Endothelial cell of umbilical vein (primary cell): ENCODE results near the gene UBE2E3. TPM values are rescaled to one million over a fixed set of nuclear protein-coding genes. Genes with fewer than 3 reads are reported as not detected.

Experiments
- BruUV-seq: library from RNA; stranded (reverse); fragments of 400-500 nt; replicated peaks from 2 replicates; lab custom pipeline; 2021; lab: Mats Ljungman, UMichigan
- CTCF ChIA-PET: fragments of 300-600, 350-600 bp; sonication (Branson Sonifier 250); formaldehyde crosslinking; loops from one replicate; lab custom pipeline; 2021; ENCODE audit warnings: antibody characterized with exemption, inconsistent platforms; lab: Charles Lee
- POLR2A ChIA-PET: fragments of 300-600, 350-600 bp; sonication (Branson Sonifier 250); formaldehyde crosslinking; loops from one replicate; lab custom pipeline; 2021; ENCODE audit warnings: antibody characterized with exemption, inconsistent platforms; lab: Charles Lee
- DNase-seq: peaks from one replicate; pipeline ENCODE4 v3.0.0-alpha.2; 2011; ENCODE audit warnings: low read depth, low spot score
- FAIRE-seq: peaks from 2 replicates; lab custom pipeline; 2011; peaks lifted over from hg19 to GRCh38; lab: Jason Lieb, UNC
- H2AFZ ChIP-seq: 2 replicates; pipeline ENCODE4 v1.6.0; 2012; ENCODE audit warnings: low read depth, low read length, control low read depth, inconsistent platforms
- H3K27ac ChIP-seq: 2 replicates; pipeline ENCODE4 v1.5.1; 2011; ENCODE audit warnings: low read depth, mild to moderate bottlenecking, control low read depth, low read length, moderate library complexity; ENCODE audit not compliant: insufficient read depth
- H3K27me3 ChIP-seq, 2 experiments: 2 replicates each; pipeline versions ENCODE4 v1.6.0 to v1.6.1; 2011; ENCODE audit warnings: low read length in 2 of 2, mixed read lengths in 1 of 2; ENCODE audit not compliant: control insufficient read depth in 2 of 2, insufficient read depth in 2 of 2
- H3K36me3 ChIP-seq, 2 experiments: 2 replicates in 1 of 2; 3 replicates in 1 of 2; pipeline ENCODE4 v1.5.1; 2011; ENCODE audit warnings: low read length in 2 of 2, mild to moderate bottlenecking in 1 of 2, moderate library complexity in 1 of 2; ENCODE audit not compliant: control insufficient read depth in 2 of 2, insufficient read depth in 2 of 2; ENCODE audit errors: extremely low read depth in 1 of 2
- H3K4me1 ChIP-seq: 3 replicates; pipeline ENCODE4 v1.5.1; 2011; ENCODE audit warnings: mild to moderate bottlenecking, low read length; ENCODE audit not compliant: control insufficient read depth, insufficient read depth; ENCODE audit errors: extremely low read depth
- H3K4me2 ChIP-seq: 2 replicates; pipeline ENCODE4 v1.6.1; 2011; ENCODE audit warnings: low read length, control low read depth, mixed read lengths; ENCODE audit not compliant: insufficient read depth
- H3K4me3 ChIP-seq, 3 experiments: fragments of 200-600 bp in 1 of 3; sonication (generic), shearing (Covaris generic) in 1 of 3; replicated peaks in 1 of 3; 2 replicates each; pipeline ENCODE4 v1.5.1; 2011 to 2016; ENCODE audit warnings: control low read depth in 3 of 3, low read length in 3 of 3, mild to moderate bottlenecking in 2 of 3, inconsistent platforms in 1 of 3, low read depth in 1 of 3, moderate library complexity in 1 of 3; ENCODE audit not compliant: insufficient read depth in 1 of 3
- H3K79me2 ChIP-seq: 2 replicates; pipeline ENCODE4 v1.6.0; 2012; ENCODE audit warnings: low read length, inconsistent platforms; ENCODE audit not compliant: control insufficient read depth, insufficient read depth
- H3K9ac ChIP-seq: replicated peaks from 2 replicates; pipeline ENCODE3; 2011; ENCODE audit warnings: low read length, control low read depth; ENCODE audit not compliant: insufficient read depth; ENCODE audit errors: extremely low read depth
- H3K9me1 ChIP-seq: replicated peaks from 3 replicates; pipeline ENCODE4 v1.6.0; 2011; ENCODE audit warnings: mild to moderate bottlenecking, low read length; ENCODE audit not compliant: control insufficient read depth, insufficient read depth; ENCODE audit errors: extremely low read depth
- H3K9me3 ChIP-seq: replicated peaks from 2 replicates; pipeline ENCODE4 v1.5.1; 2012; ENCODE audit warnings: low read length, inconsistent platforms; ENCODE audit not compliant: control insufficient read depth, insufficient read depth
- H4K20me1 ChIP-seq: replicated peaks from 2 replicates; pipeline ENCODE3; 2011; ENCODE audit warnings: mild to moderate bottlenecking, low read length; ENCODE audit not compliant: control insufficient read depth, insufficient read depth; ENCODE audit errors: extremely low read depth
- CTCF ChIP-seq, 2 donors: IDR thresholded peaks; 1 replicate in 1 of 2; 2 replicates in 1 of 2; pipeline ENCODE4 v1.5.1; 2011; ENCODE audit warnings: low read length in 2 of 2, mild to moderate bottlenecking in 2 of 2, moderate library complexity in 2 of 2, control low read depth in 1 of 2, inconsistent platforms in 1 of 2, low read depth in 1 of 2; ENCODE audit not compliant: insufficient read depth in 1 of 2; ENCODE audit errors: extremely low read depth in 1 of 2
- EZH2 ChIP-seq: IDR thresholded peaks from 2 replicates; pipeline ENCODE4 v1.6.1; 2012; ENCODE audit warnings: borderline replicate concordance, low read depth, mild to moderate bottlenecking, moderate library complexity, low read length, inconsistent platforms; ENCODE audit not compliant: severe bottlenecking
- FOS ChIP-seq: IDR thresholded peaks from 2 replicates; pipeline ENCODE4 v1.6.1; 2011; ENCODE audit warnings: mild to moderate bottlenecking, low read length, moderate library complexity, borderline replicate concordance; ENCODE audit not compliant: insufficient read depth
- GATA2 ChIP-seq: IDR thresholded peaks from 2 replicates; pipeline ENCODE4 v1.7.0; 2011; ENCODE audit warnings: low read depth, mild to moderate bottlenecking, moderate library complexity, mixed read lengths, low read length; ENCODE audit not compliant: insufficient read length, insufficient read depth
- JUN ChIP-seq: IDR thresholded peaks from 2 replicates; pipeline ENCODE4 v1.6.1; 2011; ENCODE audit warnings: borderline replicate concordance, low read depth; ENCODE audit not compliant: insufficient read length, insufficient read depth
- MYC ChIP-seq: IDR thresholded peaks from one replicate; pipeline ENCODE4 v1.6.1; 2011; ENCODE audit warnings: mild to moderate bottlenecking, low read depth, low read length
- POLR2A ChIP-seq: IDR thresholded peaks from 2 replicates; pipeline ENCODE4 v1.6.1; 2012; ENCODE audit warnings: low read depth, mild to moderate bottlenecking, control low read depth, low read length
- POLR2AphosphoS5 ChIP-seq: IDR thresholded peaks from 2 replicates; pipeline ENCODE4 v1.6.1; 2012; ENCODE audit warnings: low read depth, mild to moderate bottlenecking, control low read depth, low read length, moderate library complexity; ENCODE audit not compliant: insufficient read depth
- dilution Hi-C: fragments of 300-500 bp; cut with MboI; formaldehyde crosslinking; loops from one replicate; pipeline ENCODE4 v1.15.0; 2019; ENCODE audit warnings: low sequenced_read_pairs; ENCODE audit not compliant: extremely low pct_ligation_motif_present
- intact Hi-C: fragments of 100-400 bp; cut with micrococcal nuclease; formaldehyde crosslinking; loops from one replicate; pipeline ENCODE4 v1.10.0; 2022
- polyA plus RNA-seq, 4 experiments: library from polyadenylated mRNA; depleted of rRNA in 3 of 4; stranded (reverse) in 3 of 4; unstranded in 1 of 4; fragments of >200 nt; gene quantifications; 2 replicates each; pipeline versions ENCODE4 v1.2.1 to v1.2.3, GENCODE V29; 2011 to 2012; ENCODE audit warnings: missing spikeins in 1 of 4
- total RNA-seq: library from RNA; stranded (reverse); gene quantifications from 2 replicates; pipeline ENCODE4 v1.2.3, GENCODE V29; 2021
- TF ChIP-seq, protein P1 (sequence below): IDR thresholded peaks from 2 replicates; pipeline ENCODE4 v1.6.1; 2011; ENCODE audit not compliant: insufficient read depth, insufficient read length

The UBE2E3 gene
- total and polyA plus RNA-seq, 2 donors (not counting 3 experiments of a cell fraction or from before 2014, with no cell fraction given), result 81.5 to 107 TPM

GRCh38 chr2:181083140-181083539, 102.7 kb downstream of the UBE2E3 start:
- POLR2A ChIA-PET, result no interaction called here
- TF ChIP-seq FOS, result no peak
- TF ChIP-seq POLR2A, result no peak
- no peak for TF ChIP-seq JUN
- TF ChIP-seq EZH2, result no peak
- TF ChIP-seq, protein P1, sequence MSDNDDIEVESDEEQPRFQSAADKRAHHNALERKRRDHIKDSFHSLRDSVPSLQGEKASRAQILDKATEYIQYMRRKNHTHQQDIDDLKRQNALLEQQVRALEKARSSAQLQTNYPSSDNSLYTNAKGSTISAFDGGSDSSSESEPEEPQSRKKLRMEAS, result no peak
- no peak for TF ChIP-seq CTCF (IDR thresholded peaks at IDR 0.05; ENCODE audit: extremely low read depth in 1 of 2, insufficient read depth in 1 of 2, low read depth in 1 of 2, low read length in 2 of 2)
- TF ChIP-seq MYC, result no peak
- no peak for TF ChIP-seq POLR2AphosphoS5
- TF ChIP-seq GATA2, result no peak
- H3K36me3 ChIP-seq, result no peaks in the 10 kb centered on the region
- dilution Hi-C loops (no loop called here), intact Hi-C loops (no loop called here)
- H2AFZ ChIP-seq, result no peak overlapping the region
- no peak overlapping the region for H3K27ac ChIP-seq
- CTCF ChIA-PET, result interaction anchor here (2.5 to 3.1 kb wide), 2 partner anchors 383 to 632 kb away, joined by 11 to 16 read pairs; no protein-coding TSS in a partner anchor
- H3K4me3 ChIP-seq, result no peak overlapping the region
- no peaks in the 10 kb centered on the region for H3K4me1 ChIP-seq
- DNase-seq, result no peak
- H4K20me1 ChIP-seq, result no peaks in the 10 kb centered on the region
- BruUV-seq, result no TSS peak
- H3K9me3 ChIP-seq, result no peaks in the 10 kb centered on the region
- no peaks in the 10 kb centered on the region for H3K9me1 ChIP-seq
- no peak overlapping the region for H3K4me2 ChIP-seq
- no peak overlapping the region for H3K9ac ChIP-seq
- no peak for FAIRE-seq
- H3K79me2 ChIP-seq, result no peaks in the 10 kb centered on the region
- H3K27me3 ChIP-seq, result no peaks in the 10 kb centered on the region
